H1 (cell line): ENCODE measurements around the gene DMPK.

Experiments
- JUND ChIP-seq: IDR thresholded peaks from 2 replicates; pipeline ENCODE4 v1.6.1; 2011; ENCODE audit warnings: mild to moderate bottlenecking, improper control_type of control experiment, low read length
- PHF8 ChIP-seq: fragments of 200-600 bp; sonication (generic); conservative IDR thresholded peaks from 2 replicates; pipeline ENCODE4 v1.7.1; 2012; ENCODE audit warnings: low read depth, mild to moderate bottlenecking, inconsistent platforms, low read length, moderate library complexity
- POLR2A ChIP-seq, 2 experiments: IDR thresholded peaks; 1 replicate in 1 of 2; 2 replicates in 1 of 2; pipeline ENCODE4 v1.6.1; 2011; ENCODE audit warnings: low read depth in 2 of 2, low read length in 2 of 2, mild to moderate bottlenecking in 2 of 2; ENCODE audit errors: control extremely low read depth in 1 of 2
- RXRA ChIP-seq: IDR thresholded peaks from 2 replicates; pipeline ENCODE4 v1.6.1; 2011; ENCODE audit warnings: low read depth, mild to moderate bottlenecking, low read length, moderate library complexity; ENCODE audit not compliant: insufficient read depth
- SIN3A ChIP-seq, 2 experiments: IDR thresholded peaks in 1 of 2; conservative IDR thresholded peaks in 1 of 2; 2 replicates each; pipeline ENCODE4 v1.6.1; 2011 to 2012; ENCODE audit warnings: low read length in 2 of 2, improper control_type of control experiment in 1 of 2, low read depth in 1 of 2, mild to moderate bottlenecking in 1 of 2
- SP1 ChIP-seq: IDR thresholded peaks from 2 replicates; pipeline ENCODE4 v1.6.1; 2011; ENCODE audit warnings: low read depth, low read length
- SUZ12 ChIP-seq: fragments of 200-600 bp; sonication (generic); IDR thresholded peaks from 2 replicates; pipeline ENCODE4 v1.6.1; 2012; ENCODE audit warnings: mild to moderate bottlenecking, inconsistent platforms, low read length, moderate library complexity, mixed read lengths
- TF ChIP-seq, protein P1 (sequence below), 3 experiments: IDR thresholded peaks; 1 replicate in 2 of 3; 2 replicates in 1 of 3; pipeline versions ENCODE4 v1.5.1 to v1.6.1; 2011; ENCODE audit warnings: low read length in 3 of 3, mild to moderate bottlenecking in 3 of 3, inconsistent platforms in 2 of 3, low read depth in 1 of 3, moderate library complexity in 1 of 3; ENCODE audit not compliant: insufficient read depth in 1 of 3; ENCODE audit errors: control extremely low read depth in 1 of 3

DNA sequence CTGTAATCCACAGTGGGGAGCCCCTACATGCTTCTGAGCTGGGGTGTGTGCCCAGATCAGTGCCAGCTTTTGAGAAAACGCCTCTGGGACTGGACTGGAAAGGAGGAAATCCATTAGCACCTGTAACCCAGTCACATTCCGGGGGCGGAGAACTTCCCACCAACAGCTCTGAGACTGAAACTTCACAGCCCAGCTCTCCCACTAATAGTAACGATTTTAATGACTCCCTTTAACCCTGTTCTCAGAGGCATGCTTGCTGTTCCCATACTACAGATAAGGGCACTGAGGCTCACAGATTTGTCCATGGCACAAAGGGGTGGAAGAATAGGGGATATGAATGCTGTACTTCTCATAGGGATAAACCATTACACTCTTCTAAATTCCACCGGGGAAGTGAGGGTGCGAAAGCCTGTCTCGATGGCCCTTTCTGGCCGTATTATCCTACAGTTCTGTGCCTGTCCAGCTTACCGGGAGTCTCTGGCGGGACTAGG, 52.4 kb downstream of the DMPK start:
- TF ChIP-seq, protein P1, sequence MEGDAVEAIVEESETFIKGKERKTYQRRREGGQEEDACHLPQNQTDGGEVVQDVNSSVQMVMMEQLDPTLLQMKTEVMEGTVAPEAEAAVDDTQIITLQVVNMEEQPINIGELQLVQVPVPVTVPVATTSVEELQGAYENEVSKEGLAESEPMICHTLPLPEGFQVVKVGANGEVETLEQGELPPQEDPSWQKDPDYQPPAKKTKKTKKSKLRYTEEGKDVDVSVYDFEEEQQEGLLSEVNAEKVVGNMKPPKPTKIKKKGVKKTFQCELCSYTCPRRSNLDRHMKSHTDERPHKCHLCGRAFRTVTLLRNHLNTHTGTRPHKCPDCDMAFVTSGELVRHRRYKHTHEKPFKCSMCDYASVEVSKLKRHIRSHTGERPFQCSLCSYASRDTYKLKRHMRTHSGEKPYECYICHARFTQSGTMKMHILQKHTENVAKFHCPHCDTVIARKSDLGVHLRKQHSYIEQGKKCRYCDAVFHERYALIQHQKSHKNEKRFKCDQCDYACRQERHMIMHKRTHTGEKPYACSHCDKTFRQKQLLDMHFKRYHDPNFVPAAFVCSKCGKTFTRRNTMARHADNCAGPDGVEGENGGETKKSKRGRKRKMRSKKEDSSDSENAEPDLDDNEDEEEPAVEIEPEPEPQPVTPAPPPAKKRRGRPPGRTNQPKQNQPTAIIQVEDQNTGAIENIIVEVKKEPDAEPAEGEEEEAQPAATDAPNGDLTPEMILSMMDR (IDR thresholded peaks at IDR 0.05; ENCODE audit: control extremely low read depth in 1 of 3, insufficient read depth in 1 of 3, low read depth in 1 of 3, low read length in 3 of 3) = no peak
- TF ChIP-seq PHF8 (no peak), SIN3A (conservative IDR thresholded peaks at IDR 0.05 in 1 of 2, IDR thresholded peaks at IDR 0.05 in 1 of 2; ENCODE audit: low read depth in 1 of 2, low read length in 2 of 2) (0 out of 4 replicates have a peak, but pooled peaks of 1 of the 2 experiments have one; percentile 32), JUND (no peak), POLR2A (IDR thresholded peaks at IDR 0.05; ENCODE audit: control extremely low read depth in 1 of 2, low read depth in 2 of 2, low read length in 2 of 2) (no peak), SP1 (no peak), SUZ12 (no peak), RXRA (no peak)
